Medulla oblongata (tissue), 1 donor: ENCODE results near the gene POLR3H.

Experiments
- DNase-seq: peaks from one replicate; pipeline ENCODE4 v3.0.0-alpha.2; 2015; ENCODE audit errors: extremely low spot score

The POLR3H gene

GRCh38 chr22:41535244-41535643 is 9.0 kb downstream of the POLR3H start:
- DNase-seq = no peak

GRCh38 chr22:41534219-41534618 is 10.1 kb downstream of the POLR3H start:
- no peak for DNase-seq

- peak; percentile 68 for DNase-seq
Observed at GRCh38 chr22:41532908-41533825, 11.1 kb downstream of the POLR3H start.

GRCh38 chr22:41531715-41532477 is 12.4 kb downstream of the POLR3H start:
- no peak for DNase-seq

- DNase-seq = no peak
Observed at GRCh38 chr22:41530890-41531714, 13.2 kb downstream of the POLR3H start.

GRCh38 chr22:41528938-41529561 is 15.2 kb downstream of the POLR3H start:
- DNase-seq = no peak

- DNase-seq = no peak
Observed at GRCh38 chr22:41528132-41528766, 16.0 kb downstream of the POLR3H start.

- DNase-seq = peak; percentile 66
Observed at GRCh38 chr22:41526830-41527799, 17.2 kb downstream of the POLR3H start.

GRCh38 chr22:41526226-41526829 is 17.9 kb downstream of the POLR3H start:
- no peak for DNase-seq

- DNase-seq = no peak
Observed at GRCh38 chr22:41525450-41526225, 18.6 kb downstream of the POLR3H start.

GRCh38 chr22:41524809-41525449 is 19.3 kb downstream of the POLR3H start:
- no peak for DNase-seq

- no peak for DNase-seq
Observed at GRCh38 chr22:41524251-41524661, 20.0 kb downstream of the POLR3H start.

GRCh38 chr22:41523464-41524221 is 20.6 kb downstream of the POLR3H start:
- no peak for DNase-seq

- no peak for DNase-seq
Observed at GRCh38 chr22:41522813-41523212, 21.5 kb downstream of the POLR3H start.

- no peak for DNase-seq
Observed at GRCh38 chr22:41521126-41521525, 23.1 kb downstream of the POLR3H start.

- no peak for DNase-seq
Observed at GRCh38 chr22:41518048-41518347, 26.3 kb downstream of the POLR3H start.
